Vagina (tissue), 2 donors: Measurements from ENCODE around the gene CUBN. TPM values are rescaled to one million over a fixed set of nuclear protein-coding genes. Genes with fewer than 3 reads are reported as not detected.

ENCODE experiments used
- DNase-seq, 2 donors: peaks; one replicate each; pipeline ENCODE4 v3.0.0-alpha.2; 2017; ENCODE audit errors: extremely low spot score in 2 of 2
- H3K27ac ChIP-seq: fragments of 200-600 bp; sonication (generic); one replicate; pipeline ENCODE4 v1.5.1; 2019
- H3K27me3 ChIP-seq: fragments of 200-600 bp; sonication (generic); one replicate; pipeline ENCODE4 v1.5.1; 2019
- H3K36me3 ChIP-seq, 2 donors: fragments of 200-600 bp; sonication (generic); one replicate each; pipeline ENCODE4 v1.5.1; 2017 to 2019
- H3K4me1 ChIP-seq: fragments of 200-600 bp; sonication (generic); one replicate; pipeline ENCODE4 v1.5.1; 2019
- H3K4me3 ChIP-seq, 2 donors: fragments of 200-600 bp; sonication (generic); 1 replicate in 1 of 2; 2 replicates in 1 of 2; pipeline ENCODE4 v1.5.1; 2016 to 2019
- H3K9me3 ChIP-seq: fragments of 200-600 bp; sonication (generic); one replicate; pipeline ENCODE4 v1.5.1; 2019
- CTCF ChIP-seq, 3 experiments: fragments of 450-650 bp in 2 of 3; fragments of 200-600 bp in 1 of 3; sonication (generic) in 1 of 3; IDR thresholded peaks; one replicate each; pipeline ENCODE4 v1.5.1; 2017 to 2019; ENCODE audit warnings: antibody characterized with exemption in 3 of 3, mild to moderate bottlenecking in 2 of 3, moderate library complexity in 2 of 3
- POLR2A ChIP-seq, 2 donors: fragments of 450-650 bp; IDR thresholded peaks; one replicate each; pipeline ENCODE4 v1.6.1; 2017; ENCODE audit warnings: antibody characterized with exemption in 2 of 2, mild to moderate bottlenecking in 2 of 2, moderate library complexity in 2 of 2
- POLR2AphosphoS5 ChIP-seq, 2 donors: sonication (generic); formaldehyde crosslinking; IDR thresholded peaks; one replicate each; pipeline ENCODE4 v1.9.0; 2017; ENCODE audit warnings: antibody characterized with exemption in 2 of 2, mild to moderate bottlenecking in 2 of 2, low read depth in 1 of 2; ENCODE audit not compliant: insufficient read depth in 1 of 2
- intact Hi-C: fragments of 100-400 bp; cut with DNase I; formaldehyde crosslinking; loops from one replicate; pipeline ENCODE4 v1.15.1; 2023
- total RNA-seq: library from RNA; depleted of rRNA; stranded (reverse); fragments of >200 nt; gene quantifications from one replicate; pipeline ENCODE4 v1.2.3, GENCODE V29; 2016

Gene CUBN
- total RNA-seq, 1 donor from 2014 or later, result 4.4 TPM

- Histone ChIP-seq H3K4me1 (no peaks in the 10 kb centered on the region), H3K27ac (peak overlapping the region; percentile 38), H3K4me3 (no peak overlapping the region), H3K9me3 (no peaks in the 10 kb centered on the region), H3K36me3 (no peaks in the 10 kb centered on the region), H3K27me3 (no peaks in the 10 kb centered on the region)
- intact Hi-C loops, result no loop called here
- no peak for TF ChIP-seq CTCF (IDR thresholded peaks at IDR 0.05)
- TF ChIP-seq POLR2AphosphoS5 (IDR thresholded peaks at IDR 0.05; ENCODE audit: insufficient read depth in 1 of 2, low read depth in 1 of 2), result no peak
- no peak for TF ChIP-seq POLR2A (IDR thresholded peaks at IDR 0.05)
- no peak for DNase-seq
Measured at GRCh38 chr10:16904639-16905061, 225.0 kb downstream of the CUBN start.

- no peaks in the 10 kb centered on the region for H3K4me1 ChIP-seq
- no peak overlapping the region for H3K27ac ChIP-seq
- H3K9me3 ChIP-seq, result no peaks in the 10 kb centered on the region
- DNase-seq, result no peak
- H3K36me3 ChIP-seq, result no peaks in the 10 kb centered on the region
- no peaks in the 10 kb centered on the region for H3K27me3 ChIP-seq
- H3K4me3 ChIP-seq, result no peak overlapping the region
- no peak for TF ChIP-seq CTCF (IDR thresholded peaks at IDR 0.05)
- TF ChIP-seq POLR2A (IDR thresholded peaks at IDR 0.05), result no peak
- TF ChIP-seq POLR2AphosphoS5 (IDR thresholded peaks at IDR 0.05; ENCODE audit: insufficient read depth in 1 of 2, low read depth in 1 of 2), result no peak
- intact Hi-C loops, result no loop called here
Measured at GRCh38 chr10:16904049-16904448, 225.6 kb downstream of the CUBN start.

GRCh38 chr10:16902606-16903005, 227.0 kb downstream of the CUBN start:
- H3K4me1 ChIP-seq, result no peaks in the 10 kb centered on the region
- TF ChIP-seq POLR2AphosphoS5 (IDR thresholded peaks at IDR 0.05; ENCODE audit: insufficient read depth in 1 of 2, low read depth in 1 of 2) (no peak), CTCF (IDR thresholded peaks at IDR 0.05) (no peak), POLR2A (IDR thresholded peaks at IDR 0.05) (no peak)
- intact Hi-C loops, result no loop called here
- H3K27me3 ChIP-seq, result no peaks in the 10 kb centered on the region
- no peak overlapping the region for H3K27ac ChIP-seq
- no peaks in the 10 kb centered on the region for H3K36me3 ChIP-seq
- H3K4me3 ChIP-seq, result no peak overlapping the region
- H3K9me3 ChIP-seq, result no peaks in the 10 kb centered on the region
- DNase-seq, result no peak

DNA sequence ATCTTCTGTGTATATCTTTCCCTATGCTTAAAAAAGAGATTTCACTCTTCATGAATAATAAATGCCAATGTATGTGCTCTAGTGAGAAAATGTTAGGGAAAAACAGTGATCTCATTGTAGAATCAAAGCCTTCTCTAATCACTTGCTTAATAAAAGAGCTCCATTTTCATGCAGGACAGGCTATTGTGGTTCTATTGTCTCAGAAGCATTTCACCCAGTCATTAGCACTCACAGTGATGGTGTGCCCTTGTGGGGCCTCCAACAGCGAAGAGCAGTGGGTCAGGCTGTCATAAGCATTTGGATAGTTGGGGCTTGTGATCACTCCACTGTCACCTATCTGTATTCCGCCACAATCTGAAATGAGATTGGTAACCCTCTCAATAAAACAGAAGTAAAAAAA, 228.5 kb downstream of the CUBN start:
- DNase-seq, result no peak
- Histone ChIP-seq H3K4me3 (no peak overlapping the region), H3K9me3 (no peaks in the 10 kb centered on the region)

GRCh38 chr10:16896993-16897392, 232.6 kb downstream of the CUBN start:
- H3K4me1 ChIP-seq, result no peaks in the 10 kb centered on the region
- no peaks in the 10 kb centered on the region for H3K27me3 ChIP-seq
- no peaks in the 10 kb centered on the region for H3K36me3 ChIP-seq

More for the DNA sequence above, 228.5 kb downstream of the CUBN start:
- no peaks in the 10 kb centered on the region for H3K4me1 ChIP-seq
- no peaks in the 10 kb centered on the region for H3K36me3 ChIP-seq
- H3K27ac ChIP-seq, result no peak overlapping the region
- intact Hi-C loops, result no loop called here
- TF ChIP-seq POLR2A (IDR thresholded peaks at IDR 0.05), result no peak
- no peak for TF ChIP-seq CTCF (IDR thresholded peaks at IDR 0.05)
- no peaks in the 10 kb centered on the region for H3K27me3 ChIP-seq

More at GRCh38 chr10:16896993-16897392, 232.6 kb downstream of the CUBN start:
- no peak overlapping the region for H3K4me3 ChIP-seq
- intact Hi-C loops, result no loop called here
- no peaks in the 10 kb centered on the region for H3K9me3 ChIP-seq
- DNase-seq, result no peak
- TF ChIP-seq CTCF (IDR thresholded peaks at IDR 0.05) (no peak), POLR2AphosphoS5 (IDR thresholded peaks at IDR 0.05; ENCODE audit: insufficient read depth in 1 of 2, low read depth in 1 of 2) (no peak), POLR2A (IDR thresholded peaks at IDR 0.05) (no peak)
- H3K27ac ChIP-seq, result no peak overlapping the region
